Omental fat pad (tissue), 4 donors: ENCODE data around the gene HERC4. TPM values are rescaled to one million over a fixed set of nuclear protein-coding genes. Genes with fewer than 3 reads are reported as not detected.

Source experiments
- ATAC-seq: fragments of 150-250 bp; one replicate; pipeline ENCODE4 v1.9.1; 2016; ENCODE audit warnings: mild to moderate bottlenecking, moderate library complexity; ENCODE audit not compliant: low FRiP score
- DNase-seq: peaks from one replicate; pipeline ENCODE4 v3.0.0-alpha.2; 2019; ENCODE audit warnings: low spot score
- total RNA-seq, 4 donors: library from RNA; depleted of rRNA; stranded (reverse); fragments of >200 nt; gene quantifications; one replicate each; pipeline ENCODE4 v1.1.0, GENCODE V29; 2016
- TF ChIP-seq, protein P1 (sequence below), 3 donors: fragments of 450-650 bp; IDR thresholded peaks; one replicate each; pipeline ENCODE4 v1.5.1; 2016 to 2017; ENCODE audit warnings: antibody characterized with exemption in 3 of 3, mild to moderate bottlenecking in 3 of 3, moderate library complexity in 2 of 3

HERC4 gene
- total RNA-seq, 4 donors from 2014 or later = 37.0 to 67.6 (median 50.5) TPM

- DNase-seq = no peak
- no peak for ATAC-seq
- TF ChIP-seq, protein P1, sequence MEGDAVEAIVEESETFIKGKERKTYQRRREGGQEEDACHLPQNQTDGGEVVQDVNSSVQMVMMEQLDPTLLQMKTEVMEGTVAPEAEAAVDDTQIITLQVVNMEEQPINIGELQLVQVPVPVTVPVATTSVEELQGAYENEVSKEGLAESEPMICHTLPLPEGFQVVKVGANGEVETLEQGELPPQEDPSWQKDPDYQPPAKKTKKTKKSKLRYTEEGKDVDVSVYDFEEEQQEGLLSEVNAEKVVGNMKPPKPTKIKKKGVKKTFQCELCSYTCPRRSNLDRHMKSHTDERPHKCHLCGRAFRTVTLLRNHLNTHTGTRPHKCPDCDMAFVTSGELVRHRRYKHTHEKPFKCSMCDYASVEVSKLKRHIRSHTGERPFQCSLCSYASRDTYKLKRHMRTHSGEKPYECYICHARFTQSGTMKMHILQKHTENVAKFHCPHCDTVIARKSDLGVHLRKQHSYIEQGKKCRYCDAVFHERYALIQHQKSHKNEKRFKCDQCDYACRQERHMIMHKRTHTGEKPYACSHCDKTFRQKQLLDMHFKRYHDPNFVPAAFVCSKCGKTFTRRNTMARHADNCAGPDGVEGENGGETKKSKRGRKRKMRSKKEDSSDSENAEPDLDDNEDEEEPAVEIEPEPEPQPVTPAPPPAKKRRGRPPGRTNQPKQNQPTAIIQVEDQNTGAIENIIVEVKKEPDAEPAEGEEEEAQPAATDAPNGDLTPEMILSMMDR (IDR thresholded peaks at IDR 0.05) = no peak
Measured at GRCh38 chr10:68111584-68111983, 36.5 kb upstream of the HERC4 start.

DNA sequence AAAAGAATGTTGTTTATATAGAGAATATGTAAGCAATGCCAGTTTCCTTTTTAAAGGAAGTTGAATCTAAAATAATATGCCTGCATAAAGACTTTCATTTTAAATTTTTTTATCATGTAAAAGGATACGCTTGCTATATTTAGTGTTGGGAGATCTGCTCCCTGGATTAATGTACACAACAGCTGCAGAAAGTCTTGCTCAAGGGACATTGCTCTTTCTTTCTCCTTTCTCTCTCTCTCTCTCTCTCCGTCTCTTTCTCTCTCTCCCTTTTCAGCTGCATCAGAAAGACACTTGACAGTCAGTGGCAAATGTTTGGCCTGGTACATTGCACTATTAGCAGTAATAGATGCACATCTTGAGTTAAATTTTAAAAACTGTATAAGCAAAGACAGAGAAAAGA is 34.9 kb upstream of the HERC4 start:
- ATAC-seq (no peak), DNase-seq (no peak)
- TF ChIP-seq, protein P1 (IDR thresholded peaks at IDR 0.05) = no peak

GRCh38 chr10:68109331-68109730 is 34.2 kb upstream of the HERC4 start, which contains the start of gene MYPN:
Gene MYPN (plus strand): TSS chr10:68109488. CDS start chr10:68121439, 11,951 bp downstream.
- TF ChIP-seq, protein P1 (IDR thresholded peaks at IDR 0.05) = no peak
- no peak for DNase-seq
- no peak for ATAC-seq

DNA sequence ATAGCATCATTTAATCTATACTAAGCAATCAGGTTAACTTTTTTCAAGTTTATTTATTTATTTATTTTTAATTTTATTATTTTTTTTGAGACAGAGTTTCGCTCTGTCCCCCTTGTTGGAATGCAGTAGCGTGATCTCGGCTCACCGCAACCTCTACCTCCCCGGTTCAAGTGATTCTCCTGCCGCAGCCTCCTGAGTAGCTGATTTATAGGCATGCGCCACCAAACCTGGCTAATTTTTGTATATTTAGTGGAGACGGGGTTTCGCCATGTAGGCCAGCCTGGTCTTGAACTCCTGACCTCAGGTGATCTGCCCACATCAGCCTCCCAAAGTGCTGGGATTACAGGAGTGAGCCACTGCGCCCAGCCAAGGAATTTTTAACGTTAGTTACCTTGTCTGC is 33.6 kb upstream of the HERC4 start:
- DNase-seq = no peak
- TF ChIP-seq, protein P1 (IDR thresholded peaks at IDR 0.05) = no peak
- no peak for ATAC-seq

DNA sequence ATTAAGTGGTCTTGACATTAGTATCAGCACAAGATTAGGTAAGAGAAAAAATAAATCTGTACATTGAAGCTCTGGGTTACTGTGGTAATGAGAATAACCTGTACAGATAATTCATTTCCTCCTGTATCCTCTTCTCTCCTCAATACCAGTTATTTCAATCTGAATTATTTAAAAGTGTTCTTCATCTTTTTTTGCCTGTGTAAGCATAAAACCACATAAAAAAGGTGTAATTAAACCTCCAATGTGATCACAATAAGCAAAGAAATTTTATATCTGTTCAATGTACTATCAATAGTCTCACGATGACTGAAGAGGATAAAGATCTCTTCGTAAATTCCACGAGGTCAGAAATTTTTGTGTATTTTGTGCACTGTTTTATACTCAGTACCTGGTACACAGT is 33.0 kb upstream of the HERC4 start:
- no peak for DNase-seq
- TF ChIP-seq, protein P1 (IDR thresholded peaks at IDR 0.05) = no peak
- ATAC-seq = no peak

DNA sequence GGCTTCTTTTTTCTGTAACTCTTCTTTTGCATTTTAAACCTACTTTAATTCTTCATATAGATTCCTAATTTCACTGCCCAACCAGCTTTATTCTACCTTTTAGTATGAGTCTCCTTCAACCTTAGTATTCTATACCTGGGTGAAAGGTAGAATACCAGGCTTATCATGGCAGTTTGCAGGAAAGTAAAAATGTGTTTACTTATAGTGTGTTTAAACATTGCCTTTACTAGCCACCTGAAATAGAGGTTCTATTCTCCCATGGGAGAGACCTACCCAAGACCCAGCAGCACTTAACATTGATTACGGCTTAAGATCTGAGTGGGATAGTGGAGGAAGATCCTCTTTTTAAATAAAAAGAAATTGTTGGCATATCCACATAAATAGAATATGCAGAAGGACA is 32.6 kb upstream of the HERC4 start:
- no peak for DNase-seq
- TF ChIP-seq, protein P1 (IDR thresholded peaks at IDR 0.05) = no peak
- ATAC-seq = no peak

DNA sequence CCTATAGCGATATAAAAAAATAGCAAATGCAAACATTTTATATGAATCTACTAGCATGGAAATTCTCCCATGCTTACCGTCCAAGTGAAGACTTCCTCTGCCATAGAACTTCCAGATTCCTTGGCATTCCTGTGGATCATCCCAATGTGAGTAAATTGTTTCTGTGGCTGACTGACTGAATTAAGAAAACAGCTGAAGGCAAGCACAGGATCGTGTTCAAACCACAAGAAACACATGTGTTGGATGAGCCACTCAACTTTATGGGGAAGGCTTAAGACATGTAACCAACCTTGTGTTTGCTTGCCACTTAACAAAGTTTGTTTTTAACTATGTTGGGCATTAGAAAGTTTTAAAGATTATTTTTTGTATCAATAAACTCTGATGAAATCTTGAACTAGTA is 31.6 kb upstream of the HERC4 start:
- no peak for ATAC-seq
- no peak for DNase-seq
- TF ChIP-seq, protein P1 (IDR thresholded peaks at IDR 0.05) = no peak
